Activated T-helper 2 cell treated with anti-CD3 and anti-CD28 coated beads, Interferon-gamma antibody, Interleukin-2, Interleukin-4, amounts not matched to agents 10 μg/mL and 5 μg/mL and 100 μg/mL, durations not matched to agents 14 hours and 24 hours and 36 hours (primary cell): ENCODE results near the gene C2CD2. TPM values are rescaled to one million over a fixed set of nuclear protein-coding genes. Genes with fewer than 3 reads are reported as not detected.

Experiments used
- DNase-seq: peaks from one replicate; pipeline ENCODE4 v3.0.0; 2021; ENCODE audit warnings: low spot score
- H3K27ac Mint-ChIP-seq: one replicate; pipeline ENCODE4 v1.8.0; 2021; ENCODE audit warnings: mixed read lengths
- H3K27me3 Mint-ChIP-seq: one replicate; pipeline ENCODE4 v1.8.0; 2021; ENCODE audit warnings: low read depth, mixed read lengths
- H3K36me3 Mint-ChIP-seq: one replicate; pipeline ENCODE4 v1.8.0; 2021; ENCODE audit warnings: low read depth, mixed read lengths
- H3K4me1 Mint-ChIP-seq: one replicate; pipeline ENCODE4 v1.8.0; 2021; ENCODE audit warnings: low read depth, mixed read lengths
- H3K4me3 Mint-ChIP-seq: one replicate; pipeline ENCODE4 v1.8.0; 2021; ENCODE audit warnings: low read depth, mild to moderate bottlenecking, moderate library complexity, mixed read lengths
- H3K9me3 Mint-ChIP-seq: one replicate; pipeline ENCODE4 v1.8.0; 2021; ENCODE audit warnings: mixed read lengths
- intact Hi-C: fragments of 100-400 bp; cut with micrococcal nuclease; formaldehyde crosslinking; loops from one replicate; pipeline ENCODE4 v1.15.1; 2023
- total RNA-seq: library from RNA; stranded (reverse); gene quantifications from 2 replicates; pipeline ENCODE4 v1.2.3, GENCODE V29; 2022

The C2CD2 gene
- total RNA-seq, 1 donor from 2014 or later = 8.6 TPM

DNA sequence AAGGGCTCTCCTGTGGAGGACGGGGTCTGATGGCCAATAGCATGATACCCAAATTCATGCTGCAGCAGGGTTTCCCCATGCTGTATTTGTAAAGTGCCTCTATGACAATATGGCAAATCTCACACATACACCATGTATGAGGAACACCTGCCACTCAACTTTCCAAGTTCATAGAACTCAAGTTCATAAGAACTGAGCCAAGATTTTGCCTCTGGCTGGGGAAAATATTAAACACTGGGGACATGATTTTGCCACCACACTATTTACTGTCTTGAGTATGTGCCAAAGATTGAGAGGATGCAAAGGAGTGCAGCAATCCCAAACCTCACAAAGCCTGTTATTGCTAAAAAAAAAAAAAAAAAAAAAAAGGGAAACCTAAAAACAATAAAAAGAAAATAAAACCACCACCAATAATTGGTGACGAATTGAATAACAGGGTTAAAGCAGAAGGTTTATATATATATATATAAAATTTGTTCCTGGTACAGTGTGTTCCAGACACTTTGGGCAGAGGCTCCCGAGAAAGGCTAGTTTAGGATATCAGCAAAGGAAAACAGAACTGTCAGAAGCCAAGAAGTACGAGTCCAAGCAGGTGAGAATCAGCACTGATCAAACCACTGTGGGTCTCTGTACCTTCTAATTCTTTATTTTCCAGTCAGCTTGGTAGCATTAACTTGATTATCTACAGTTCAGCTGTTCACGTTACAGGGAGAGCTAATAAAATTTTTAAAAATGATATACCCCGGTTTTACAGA is 32.0 kb upstream of the C2CD2 start:
- peaks cover 16% of the 10 kb centered on the region for H3K9me3 Mint-ChIP-seq
- no peak for DNase-seq
- no peak overlapping the region for H3K27ac Mint-ChIP-seq
- intact Hi-C loops = no loop called here
- H3K4me3 Mint-ChIP-seq = no peak overlapping the region
- H3K36me3 Mint-ChIP-seq = peaks cover 14% of the 10 kb centered on the region
- H3K4me1 Mint-ChIP-seq = no peaks in the 10 kb centered on the region
- peaks cover 8% of the 10 kb centered on the region for H3K27me3 Mint-ChIP-seq

DNA sequence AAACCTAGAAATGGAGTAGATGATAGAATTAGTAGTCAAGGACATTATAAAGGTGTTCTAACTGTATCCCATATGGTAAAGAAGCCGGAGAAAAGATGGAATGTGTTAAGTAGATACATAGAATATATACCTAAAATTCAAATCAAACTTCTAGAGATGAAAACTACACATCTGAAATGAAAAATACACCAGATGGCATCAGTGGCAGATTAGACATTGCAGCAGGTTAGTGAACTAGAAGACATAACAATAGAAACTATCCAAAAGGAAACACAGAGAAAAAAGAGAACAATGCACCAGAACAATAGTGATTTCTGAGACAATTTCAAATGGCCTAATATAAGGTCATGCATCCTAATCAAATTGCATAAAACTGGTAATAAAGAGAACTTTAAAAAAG is 29.4 kb upstream of the C2CD2 start:
- peaks cover 25% of the 10 kb centered on the region for H3K9me3 Mint-ChIP-seq
- DNase-seq = no peak
- no peak overlapping the region for H3K4me3 Mint-ChIP-seq
- peaks cover 7% of the 10 kb centered on the region for H3K36me3 Mint-ChIP-seq
- H3K27me3 Mint-ChIP-seq = peaks cover 10% of the 10 kb centered on the region
- no peak overlapping the region for H3K27ac Mint-ChIP-seq
- intact Hi-C loops = no loop called here
- H3K4me1 Mint-ChIP-seq = no peaks in the 10 kb centered on the region

DNA sequence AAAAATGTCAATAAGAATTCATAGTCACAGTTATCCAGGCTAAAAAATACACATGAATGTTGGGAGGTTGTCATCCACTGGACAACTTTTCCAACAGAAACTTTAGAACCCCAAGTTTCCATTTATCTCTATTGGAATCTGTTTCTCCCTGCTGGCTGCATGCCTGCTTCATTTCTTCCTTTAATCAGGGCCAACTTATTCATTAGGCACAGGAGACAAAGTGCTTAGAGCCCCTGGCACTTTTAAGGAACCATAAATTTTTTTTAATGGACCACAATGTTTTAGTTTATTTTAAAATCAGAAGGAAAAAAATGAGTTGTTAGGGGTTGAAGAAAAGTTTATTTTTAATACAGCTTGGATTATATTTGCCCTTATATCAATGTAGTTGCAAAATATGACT is 26.7 kb upstream of the C2CD2 start:
- H3K36me3 Mint-ChIP-seq = peaks cover 7% of the 10 kb centered on the region
- no peaks in the 10 kb centered on the region for H3K4me1 Mint-ChIP-seq
- no peak overlapping the region for H3K27ac Mint-ChIP-seq
- H3K27me3 Mint-ChIP-seq = peaks cover 10% of the 10 kb centered on the region
- intact Hi-C loops = no loop called here
- no peak overlapping the region for H3K4me3 Mint-ChIP-seq
- DNase-seq = no peak
- peaks cover 25% of the 10 kb centered on the region for H3K9me3 Mint-ChIP-seq

DNA sequence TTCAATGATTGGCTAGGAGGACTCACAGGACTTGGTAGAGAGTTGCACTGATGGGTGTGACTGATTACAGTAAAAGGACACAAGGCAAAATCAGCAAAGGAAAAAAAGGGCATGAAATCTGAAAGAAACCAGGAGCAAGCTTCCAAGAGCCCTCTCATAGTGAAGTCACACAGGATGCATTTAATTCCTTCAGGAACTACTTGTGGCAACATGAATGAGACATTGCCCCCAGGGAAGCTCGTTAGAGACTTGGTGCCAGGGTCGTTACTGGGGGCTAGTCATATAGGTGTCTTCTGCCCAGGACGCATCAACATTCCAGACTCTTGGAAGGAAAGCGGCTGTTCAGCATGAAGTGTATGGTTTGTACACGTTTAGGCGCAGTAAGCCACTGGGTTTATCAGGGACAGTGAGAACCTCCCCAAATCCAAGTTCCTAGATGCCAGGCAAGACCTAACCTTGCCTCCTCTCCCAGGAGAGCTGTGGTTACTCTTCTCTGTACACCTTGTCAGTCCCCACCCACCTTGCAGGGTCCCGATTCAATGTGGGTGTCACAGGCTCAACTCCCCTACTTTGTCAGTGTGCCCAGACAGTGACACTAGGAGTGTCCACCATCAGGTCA is 26.0 kb upstream of the C2CD2 start:
- H3K27ac Mint-ChIP-seq = no peak overlapping the region
- peaks cover 25% of the 10 kb centered on the region for H3K9me3 Mint-ChIP-seq
- no peaks in the 10 kb centered on the region for H3K4me1 Mint-ChIP-seq
- H3K27me3 Mint-ChIP-seq = peaks cover 10% of the 10 kb centered on the region
- H3K36me3 Mint-ChIP-seq = peaks cover 7% of the 10 kb centered on the region
- DNase-seq = no peak
- no peak overlapping the region for H3K4me3 Mint-ChIP-seq
- intact Hi-C loops = no loop called here

DNA sequence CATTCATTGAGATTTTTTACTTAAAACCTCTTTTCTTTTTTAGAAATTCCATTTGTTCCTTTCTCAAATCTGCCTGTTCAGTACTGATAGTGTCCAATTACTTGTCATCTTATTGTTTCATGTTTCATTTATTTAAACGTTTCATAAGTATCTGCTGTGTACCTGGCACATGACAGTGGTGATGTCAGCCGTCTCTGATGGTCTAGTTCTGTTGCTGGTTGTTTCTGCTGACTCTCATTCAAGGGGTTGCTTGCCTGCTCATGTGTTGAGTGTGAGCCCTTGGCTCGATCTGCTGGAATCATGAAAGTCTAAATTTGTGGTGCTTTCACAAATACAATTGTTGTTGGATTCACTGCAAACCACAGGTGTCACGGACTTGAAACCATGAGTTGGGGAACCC is 25.5 kb upstream of the C2CD2 start:
- Mint-ChIP-seq H3K27me3 (peaks cover 10% of the 10 kb centered on the region), H3K4me3 (no peak overlapping the region), H3K36me3 (peaks cover 7% of the 10 kb centered on the region), H3K27ac (no peak overlapping the region), H3K4me1 (peaks cover under 1% of the 10 kb centered on the region), H3K9me3 (peaks cover 25% of the 10 kb centered on the region)
- DNase-seq = no peak
- intact Hi-C loops = no loop called here

DNA sequence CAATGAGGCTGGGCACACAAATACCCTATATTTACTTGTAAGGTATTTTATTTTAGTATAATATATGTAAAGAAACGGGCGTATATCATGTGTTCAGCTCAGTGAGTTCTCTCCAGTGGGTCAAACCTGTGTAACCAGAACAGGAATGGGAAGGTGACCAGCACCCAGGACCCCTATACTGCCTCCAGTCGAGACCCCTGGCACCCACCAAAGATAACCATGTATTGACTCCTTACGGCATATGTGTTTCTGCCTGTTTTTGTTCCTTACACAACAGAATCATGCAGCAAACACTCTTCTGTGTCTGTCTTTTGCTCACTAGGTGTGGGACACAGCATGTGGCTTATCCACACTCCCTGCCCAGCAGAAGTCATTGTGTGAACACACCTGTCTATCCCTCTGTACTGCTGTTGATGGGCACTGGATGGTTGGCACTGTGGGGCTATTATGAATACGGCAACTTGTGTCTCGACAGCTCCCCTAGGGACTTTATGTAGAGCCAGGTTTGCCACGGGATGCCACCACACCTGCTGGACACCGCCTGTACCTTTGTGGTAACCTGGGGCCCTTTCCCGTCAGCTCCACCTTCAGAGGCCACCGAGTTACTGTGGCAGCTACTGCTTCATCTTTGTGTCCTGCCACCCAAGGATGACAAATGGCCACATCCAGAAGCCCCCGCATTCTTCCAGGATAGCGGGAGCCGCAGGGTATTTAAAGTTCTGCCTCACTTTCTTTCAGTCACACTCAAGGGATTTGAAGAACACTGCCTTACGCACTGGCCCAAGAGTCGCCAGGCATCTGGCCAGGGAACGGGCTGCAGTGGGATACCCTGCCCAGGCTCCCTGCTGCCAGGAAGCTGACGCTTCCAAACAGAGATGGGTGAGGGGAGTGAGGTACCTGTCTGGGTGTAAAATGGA is 23.5 kb upstream of the C2CD2 start:
- intact Hi-C loops = no loop called here
- Mint-ChIP-seq H3K27me3 (peaks cover 6% of the 10 kb centered on the region), H3K4me1 (peaks cover 2% of the 10 kb centered on the region), H3K36me3 (peaks cover under 1% of the 10 kb centered on the region), H3K9me3 (peaks cover 13% of the 10 kb centered on the region), H3K27ac (no peak overlapping the region), H3K4me3 (no peak overlapping the region)
- DNase-seq = no peak

DNA sequence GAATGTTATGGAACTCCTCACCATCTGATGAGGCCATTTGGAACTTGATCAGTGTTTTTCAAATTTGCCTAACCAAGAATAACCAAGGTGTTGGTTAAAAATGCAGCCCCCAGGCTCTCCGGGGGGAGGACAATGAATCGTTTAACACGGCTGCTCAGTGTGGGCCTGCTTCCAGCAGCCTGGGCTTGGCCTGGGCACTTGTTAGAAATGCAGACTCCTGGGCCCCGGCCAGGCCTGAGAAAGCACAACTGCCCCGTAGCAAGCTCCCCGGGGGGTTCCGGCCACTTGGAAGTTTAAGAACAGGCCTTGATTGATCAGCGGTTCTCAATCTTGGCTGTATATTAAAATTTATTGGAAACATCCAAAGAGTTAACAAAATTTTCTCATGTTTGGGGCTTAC is 22.8 kb upstream of the C2CD2 start:
- DNase-seq = no peak
- H3K27ac Mint-ChIP-seq = no peak overlapping the region
- intact Hi-C loops = no loop called here
- peaks cover 4% of the 10 kb centered on the region for H3K27me3 Mint-ChIP-seq
- peaks cover 10% of the 10 kb centered on the region for H3K9me3 Mint-ChIP-seq
- no peaks in the 10 kb centered on the region for H3K36me3 Mint-ChIP-seq
- peaks cover 2% of the 10 kb centered on the region for H3K4me1 Mint-ChIP-seq
- H3K4me3 Mint-ChIP-seq = no peak overlapping the region

DNA sequence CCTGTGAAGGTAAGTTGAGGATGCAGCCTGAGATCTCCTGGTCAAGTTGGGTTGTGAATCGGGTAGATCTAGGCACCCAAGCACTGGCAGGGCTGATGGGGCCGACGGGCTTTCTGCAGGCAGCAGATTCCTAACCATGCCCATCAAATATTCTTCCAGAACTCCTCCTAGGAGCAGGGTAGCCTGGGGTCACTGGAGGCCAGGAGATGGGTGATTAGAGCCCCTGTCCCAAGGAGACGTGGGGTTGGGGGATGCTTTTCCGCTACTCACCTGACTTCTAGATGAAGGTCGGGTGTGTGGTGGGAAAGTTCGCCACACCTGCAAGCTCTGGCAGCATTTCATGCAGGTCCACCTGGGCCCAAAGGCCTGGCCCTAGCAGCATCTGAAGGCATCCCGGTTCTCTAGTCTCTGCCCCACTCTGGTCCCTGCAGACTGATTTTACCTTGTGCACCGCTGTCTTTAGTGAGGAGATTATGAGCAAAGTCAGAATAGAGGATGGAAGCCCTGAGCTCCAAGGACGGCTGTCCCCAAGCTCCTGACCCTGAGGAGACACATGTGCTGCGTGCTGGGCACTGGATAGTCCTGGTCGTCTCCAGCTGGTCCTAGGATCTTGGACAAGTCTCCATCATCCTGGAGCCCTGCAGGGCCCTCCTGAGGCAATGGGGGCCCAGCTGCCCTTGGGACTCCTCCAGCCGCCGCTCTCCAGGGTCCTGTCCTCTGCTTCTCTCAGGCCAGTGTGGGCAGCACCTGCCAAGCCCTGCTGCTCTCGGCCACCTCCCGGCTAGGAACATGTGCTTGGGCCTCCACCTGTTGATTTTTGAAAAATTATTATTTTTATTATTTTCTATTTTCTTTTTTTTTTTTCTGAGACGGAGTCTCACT is 21.8 kb upstream of the C2CD2 start:
- Mint-ChIP-seq H3K4me1 (peaks cover 2% of the 10 kb centered on the region), H3K4me3 (no peak overlapping the region), H3K27ac (no peak overlapping the region), H3K27me3 (peaks cover 2% of the 10 kb centered on the region), H3K9me3 (peaks cover 10% of the 10 kb centered on the region), H3K36me3 (no peaks in the 10 kb centered on the region)
- intact Hi-C loops = no loop called here
- no peak for DNase-seq

DNA sequence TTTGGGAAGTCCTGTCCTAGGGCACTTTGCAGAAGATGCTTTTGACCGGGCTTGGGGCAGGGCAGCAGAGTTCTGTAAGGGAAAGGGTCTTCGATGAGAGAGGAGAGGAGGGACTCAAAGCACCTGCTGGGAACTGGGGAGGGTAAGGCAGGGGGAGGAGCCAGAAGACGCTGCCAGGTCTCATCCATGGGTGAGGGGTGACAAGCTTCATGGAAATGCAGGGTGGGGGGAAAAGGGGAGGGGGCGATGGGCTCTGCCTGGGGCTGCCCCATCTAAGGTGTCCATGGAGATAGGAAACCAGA is 20.9 kb upstream of the C2CD2 start:
- Mint-ChIP-seq H3K27me3 (peaks cover 2% of the 10 kb centered on the region), H3K4me1 (peaks cover 2% of the 10 kb centered on the region), H3K27ac (no peak overlapping the region), H3K36me3 (no peaks in the 10 kb centered on the region), H3K9me3 (peaks cover 8% of the 10 kb centered on the region), H3K4me3 (no peak overlapping the region)
- DNase-seq = no peak
- intact Hi-C loops = no loop called here

DNA sequence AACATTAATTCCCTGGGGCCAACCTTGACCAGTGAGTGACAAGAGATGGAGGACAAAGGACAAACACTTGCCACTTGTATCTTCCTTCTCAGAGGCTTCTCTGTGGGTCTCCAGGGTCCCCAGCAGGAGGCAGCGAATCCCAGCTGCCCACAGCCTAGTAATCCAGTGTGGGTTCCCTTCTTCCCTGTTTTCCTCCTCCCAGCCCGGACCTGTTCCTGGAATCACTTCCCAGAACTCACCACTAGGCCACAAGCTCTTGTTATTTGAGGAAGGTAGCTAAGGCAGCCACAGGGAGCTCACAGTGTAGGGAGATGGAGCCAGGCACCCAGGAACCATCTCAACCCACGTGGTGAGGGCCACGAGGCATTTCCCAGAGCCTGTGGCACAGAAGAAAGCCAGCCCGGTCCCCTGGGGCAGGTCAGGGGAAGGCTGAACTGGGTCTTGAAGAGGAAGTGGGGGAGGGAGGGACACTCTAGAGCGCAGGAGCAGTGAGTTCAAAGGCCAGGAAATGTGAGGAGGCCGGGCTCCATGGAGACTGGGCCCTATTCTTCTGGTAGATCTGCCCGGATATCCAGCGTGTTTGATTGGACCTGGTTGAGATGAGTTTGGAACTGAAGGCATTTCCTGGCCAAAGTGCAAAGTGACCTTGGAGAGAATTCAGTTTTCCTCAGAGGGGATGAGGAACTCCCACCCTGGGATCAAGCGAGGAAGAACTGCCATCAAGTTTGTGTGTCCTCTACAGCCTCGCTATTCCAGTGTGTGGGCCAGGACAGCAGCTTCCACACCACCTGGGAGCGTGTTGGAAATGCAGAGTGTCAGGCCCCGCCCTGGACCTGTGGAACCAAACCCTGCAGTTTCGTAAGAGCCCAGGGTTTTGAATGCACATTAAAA is 20.3 kb upstream of the C2CD2 start:
- Mint-ChIP-seq H3K4me1 (peaks cover 2% of the 10 kb centered on the region), H3K27me3 (no peaks in the 10 kb centered on the region), H3K36me3 (no peaks in the 10 kb centered on the region), H3K4me3 (no peak overlapping the region), H3K9me3 (peaks cover 2% of the 10 kb centered on the region), H3K27ac (no peak overlapping the region)
- no peak for DNase-seq
- intact Hi-C loops = no loop called here

DNA sequence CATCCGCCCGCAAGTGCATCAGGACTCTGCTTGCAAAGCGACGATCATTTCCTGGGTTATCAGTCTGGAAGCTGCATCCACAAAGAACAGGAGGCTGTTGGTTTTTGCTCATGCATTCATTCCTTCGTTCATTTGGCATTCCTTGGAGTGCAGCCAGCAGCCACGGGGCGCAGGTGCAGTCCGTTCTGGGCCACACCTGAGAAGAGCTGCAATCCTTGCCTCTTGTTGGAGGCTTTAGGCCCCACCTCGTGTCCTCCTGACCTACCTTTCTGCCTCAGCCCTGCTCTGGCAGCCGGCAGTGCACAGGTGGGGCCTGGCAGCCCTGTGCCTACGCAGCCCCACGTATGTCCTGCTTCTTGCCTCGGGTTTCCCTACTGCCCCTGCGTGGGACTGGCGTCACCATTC is 19.6 kb upstream of the C2CD2 start:
- Mint-ChIP-seq H3K9me3 (no peaks in the 10 kb centered on the region), H3K36me3 (no peaks in the 10 kb centered on the region), H3K4me3 (no peak overlapping the region), H3K27ac (no peak overlapping the region), H3K4me1 (peaks cover 2% of the 10 kb centered on the region), H3K27me3 (no peaks in the 10 kb centered on the region)
- intact Hi-C loops = no loop called here
- no peak for DNase-seq
